ENCODE results near the gene ACADM.

Gene ACADM

DNA sequence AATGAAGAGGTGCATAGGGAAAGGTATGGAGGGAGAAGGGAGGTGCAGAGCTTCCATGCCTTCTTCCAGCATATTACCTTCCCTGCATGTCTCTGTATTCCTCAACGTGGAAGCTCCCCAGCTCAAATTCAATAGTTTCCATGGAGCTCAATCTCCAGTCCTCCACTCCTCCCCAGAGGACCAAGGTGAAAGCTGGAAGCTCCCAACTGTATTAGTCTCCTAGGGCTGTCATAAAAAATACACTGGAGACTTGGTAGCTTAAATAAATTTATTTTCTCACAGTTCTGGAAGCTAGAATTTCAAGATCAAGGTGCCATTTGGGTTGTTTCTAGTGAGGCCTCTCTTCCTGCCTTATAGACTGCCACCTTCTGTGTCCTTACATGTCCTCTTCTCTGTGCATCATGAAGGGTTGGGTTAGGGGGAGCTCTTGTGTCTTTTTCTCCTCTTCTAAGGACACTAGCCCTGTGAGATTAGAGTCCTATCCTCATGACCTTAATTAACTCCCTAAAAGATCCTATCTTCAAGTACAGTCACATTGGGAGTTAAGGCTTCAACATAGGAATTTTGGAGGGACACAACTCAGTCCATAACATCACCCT lies 39.6 kb downstream of the ACADM start:
- Histone ChIP-seq H3F3A (ENCODE audit: insufficient read depth, low read length) (no peaks in the 10 kb centered on the region; the same call in 1 of the 2 replicates), H3K9me2 (replicated peaks; ENCODE audit: insufficient read depth, low read length) (no peaks in the 10 kb centered on the region), H3K79me2 (ENCODE audit: low read length) (no peaks in the 10 kb centered on the region), H3K4me2 (ENCODE audit: low read depth, low read length) (no peak overlapping the region), H4K20me1 (ENCODE audit: insufficient read depth, low read length) (no peaks in the 10 kb centered on the region), H3K9ac (ENCODE audit: low read length) (no peak overlapping the region), H3K4me3 (ENCODE audit: low read length) (no peak overlapping the region), H2AFZ (ENCODE audit: low read length) (no peak overlapping the region), H3K27ac (ENCODE audit: low read length) (no peak overlapping the region), H3K9me3 (replicated peaks; ENCODE audit: insufficient read depth, low read length) (no peaks in the 10 kb centered on the region), H3K36me3 (replicated peaks; ENCODE audit: insufficient read depth, low read length) (no peaks in the 10 kb centered on the region; the same call in 1 of the 2 replicates), H3K4me1 (ENCODE audit: low read length) (no peaks in the 10 kb centered on the region), H3K27me3 (replicated peaks; ENCODE audit: insufficient read depth, low read length) (no peaks in the 10 kb centered on the region)
- TF ChIP-seq, protein P1, sequence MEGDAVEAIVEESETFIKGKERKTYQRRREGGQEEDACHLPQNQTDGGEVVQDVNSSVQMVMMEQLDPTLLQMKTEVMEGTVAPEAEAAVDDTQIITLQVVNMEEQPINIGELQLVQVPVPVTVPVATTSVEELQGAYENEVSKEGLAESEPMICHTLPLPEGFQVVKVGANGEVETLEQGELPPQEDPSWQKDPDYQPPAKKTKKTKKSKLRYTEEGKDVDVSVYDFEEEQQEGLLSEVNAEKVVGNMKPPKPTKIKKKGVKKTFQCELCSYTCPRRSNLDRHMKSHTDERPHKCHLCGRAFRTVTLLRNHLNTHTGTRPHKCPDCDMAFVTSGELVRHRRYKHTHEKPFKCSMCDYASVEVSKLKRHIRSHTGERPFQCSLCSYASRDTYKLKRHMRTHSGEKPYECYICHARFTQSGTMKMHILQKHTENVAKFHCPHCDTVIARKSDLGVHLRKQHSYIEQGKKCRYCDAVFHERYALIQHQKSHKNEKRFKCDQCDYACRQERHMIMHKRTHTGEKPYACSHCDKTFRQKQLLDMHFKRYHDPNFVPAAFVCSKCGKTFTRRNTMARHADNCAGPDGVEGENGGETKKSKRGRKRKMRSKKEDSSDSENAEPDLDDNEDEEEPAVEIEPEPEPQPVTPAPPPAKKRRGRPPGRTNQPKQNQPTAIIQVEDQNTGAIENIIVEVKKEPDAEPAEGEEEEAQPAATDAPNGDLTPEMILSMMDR (IDR thresholded peaks at IDR 0.05; ENCODE audit: low read length), result no peak
- no peak for TF ChIP-seq EZH2 (optimal IDR thresholded peaks at IDR 0.05; ENCODE audit: low read depth, low read length)
- DNase-seq, result no peak

DNA sequence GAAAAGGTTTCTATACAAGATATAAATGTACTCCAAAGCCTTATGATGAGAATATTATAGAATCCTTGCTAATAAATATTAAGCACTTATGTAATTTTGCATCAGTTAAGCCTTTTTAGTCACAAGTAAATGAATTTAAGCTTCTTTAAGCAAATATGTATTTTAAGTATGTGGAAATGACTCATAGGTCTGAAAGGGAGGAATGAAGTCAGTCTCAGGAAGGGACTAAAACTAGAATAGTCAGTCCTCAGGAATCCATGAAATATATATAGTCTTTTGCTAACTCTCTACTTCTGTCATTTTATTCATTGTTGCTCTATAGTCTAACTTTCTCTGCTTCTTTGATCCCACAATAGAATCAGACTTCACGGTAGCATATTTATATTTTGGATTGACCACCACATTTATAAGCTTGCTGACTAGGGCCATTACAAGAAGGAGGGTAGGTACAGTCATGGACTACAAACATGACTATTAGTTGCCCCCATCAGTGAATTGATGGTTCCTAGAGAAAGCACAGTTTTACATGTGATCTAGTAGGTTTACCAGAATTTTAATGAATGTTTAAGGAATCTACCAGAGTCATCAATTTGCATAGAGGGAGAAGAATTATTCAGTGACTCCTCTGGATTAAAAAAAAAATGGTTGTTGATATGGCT lies 41.3 kb downstream of the ACADM start:
- Histone ChIP-seq H3K27ac (ENCODE audit: low read length) (no peak overlapping the region), H3F3A (ENCODE audit: insufficient read depth, low read length) (no peaks in the 10 kb centered on the region; the same call in 1 of the 2 replicates), H3K9me2 (replicated peaks; ENCODE audit: insufficient read depth, low read length) (no peaks in the 10 kb centered on the region), H3K4me3 (ENCODE audit: low read length) (no peak overlapping the region), H3K4me1 (ENCODE audit: low read length) (no peaks in the 10 kb centered on the region), H3K27me3 (replicated peaks; ENCODE audit: insufficient read depth, low read length) (no peaks in the 10 kb centered on the region), H3K9me3 (replicated peaks; ENCODE audit: insufficient read depth, low read length) (no peaks in the 10 kb centered on the region), H3K4me2 (ENCODE audit: low read depth, low read length) (no peak overlapping the region), H2AFZ (ENCODE audit: low read length) (no peak overlapping the region), H3K9ac (ENCODE audit: low read length) (no peak overlapping the region), H3K79me2 (ENCODE audit: low read length) (no peaks in the 10 kb centered on the region), H4K20me1 (ENCODE audit: insufficient read depth, low read length) (no peaks in the 10 kb centered on the region), H3K36me3 (replicated peaks; ENCODE audit: insufficient read depth, low read length) (no peaks in the 10 kb centered on the region; the same call in 1 of the 2 replicates)
- DNase-seq, result no peak
- TF ChIP-seq EZH2 (optimal IDR thresholded peaks at IDR 0.05; ENCODE audit: low read depth, low read length) (no peak), EZH2phosphoT487 (IDR thresholded peaks at IDR 0.05; ENCODE audit: low read length) (no peak)
- TF ChIP-seq, protein P1 (IDR thresholded peaks at IDR 0.05; ENCODE audit: low read length), result no peak

DNA sequence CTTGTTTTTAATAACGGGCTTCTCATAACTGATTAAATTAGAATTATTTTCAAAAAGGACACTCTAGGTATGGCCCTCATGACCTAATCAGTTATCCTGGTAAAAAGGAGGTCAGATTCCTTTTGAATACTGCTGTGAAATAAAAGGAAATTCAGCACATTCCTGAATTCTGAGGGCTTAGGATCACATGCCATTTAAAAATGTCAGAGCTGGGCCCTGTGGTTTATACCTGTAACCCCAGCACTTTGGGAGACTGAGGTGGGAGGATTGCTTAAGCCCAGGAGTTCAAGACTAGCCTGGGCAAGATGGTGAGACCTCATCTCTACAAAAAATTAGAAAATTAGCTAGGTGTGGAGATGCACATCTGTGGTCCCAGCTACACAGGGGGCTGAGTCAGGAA lies 43.5 kb downstream of the ACADM start:
- Histone ChIP-seq H3K4me1 (ENCODE audit: low read length) (no peaks in the 10 kb centered on the region), H3K27ac (ENCODE audit: low read length) (no peak overlapping the region), H3F3A (ENCODE audit: insufficient read depth, low read length) (no peaks in the 10 kb centered on the region), H3K27me3 (replicated peaks; ENCODE audit: insufficient read depth, low read length) (no peaks in the 10 kb centered on the region), H3K9me2 (replicated peaks; ENCODE audit: insufficient read depth, low read length) (no peaks in the 10 kb centered on the region), H3K36me3 (replicated peaks; ENCODE audit: insufficient read depth, low read length) (no peaks in the 10 kb centered on the region), H3K4me2 (ENCODE audit: low read depth, low read length) (no peak overlapping the region), H3K4me3 (ENCODE audit: low read length) (no peak overlapping the region), H2AFZ (ENCODE audit: low read length) (no peak overlapping the region), H3K79me2 (ENCODE audit: low read length) (no peaks in the 10 kb centered on the region), H4K20me1 (ENCODE audit: insufficient read depth, low read length) (no peaks in the 10 kb centered on the region), H3K9ac (ENCODE audit: low read length) (no peak overlapping the region), H3K9me3 (replicated peaks; ENCODE audit: insufficient read depth, low read length) (no peaks in the 10 kb centered on the region)
- no peak for DNase-seq
- TF ChIP-seq EZH2 (optimal IDR thresholded peaks at IDR 0.05; ENCODE audit: low read depth, low read length) (no peak), EZH2phosphoT487 (IDR thresholded peaks at IDR 0.05; ENCODE audit: low read length) (no peak)
- TF ChIP-seq, protein P1 (IDR thresholded peaks at IDR 0.05; ENCODE audit: low read length), result no peak

Measured in MM.1S (cell line).